ENCODE data around the gene COL6A1.
"Not testable (repeated sequence)": the region's sequence is repeated elsewhere in the genome, so short reads cannot be mapped to it uniquely, and the experiment has no call there.

The COL6A1 gene

DNA sequence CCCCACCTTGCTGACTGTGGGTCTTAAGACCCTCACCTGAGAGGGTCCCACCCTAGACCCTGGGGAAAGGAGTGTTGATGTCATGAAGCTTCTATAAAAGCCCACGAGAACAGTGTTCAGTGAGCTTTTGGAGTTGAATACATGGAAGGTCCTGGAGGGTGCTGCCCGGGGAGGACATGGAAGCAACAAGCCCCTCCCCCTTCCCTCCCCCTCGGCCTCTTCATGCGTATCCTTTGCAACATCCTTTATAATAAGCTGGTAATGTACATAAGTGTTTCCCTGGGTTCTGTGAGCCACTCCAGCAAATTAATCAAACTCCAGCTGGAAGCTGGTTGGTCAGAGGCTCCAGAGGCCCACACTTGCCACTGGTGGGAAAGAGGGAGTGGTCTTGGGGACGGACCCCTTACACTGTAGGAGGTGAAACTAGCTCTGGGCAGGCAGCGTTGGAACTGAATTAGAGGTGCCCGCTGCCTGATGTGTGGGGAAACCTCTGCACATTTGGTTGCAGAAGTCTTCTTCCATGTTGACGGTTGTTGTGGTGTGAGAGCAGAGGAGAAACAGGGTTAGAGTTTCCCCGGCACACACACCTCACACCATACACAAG is 14.7 kb upstream of the COL6A1 start:
- no peak for DNase-seq (ENCODE audit: low read depth in 2 of 2)

- no peak for DNase-seq (ENCODE audit: low read depth in 2 of 2)
Measured at GRCh38 chr21:45969921-45970673, 11.5 kb upstream of the COL6A1 start.

- peak in 1 of 2 experiments; percentile 54 for DNase-seq (ENCODE audit: low read depth in 2 of 2)
Measured at GRCh38 chr21:45970674-45971615, 10.6 kb upstream of the COL6A1 start.

DNA sequence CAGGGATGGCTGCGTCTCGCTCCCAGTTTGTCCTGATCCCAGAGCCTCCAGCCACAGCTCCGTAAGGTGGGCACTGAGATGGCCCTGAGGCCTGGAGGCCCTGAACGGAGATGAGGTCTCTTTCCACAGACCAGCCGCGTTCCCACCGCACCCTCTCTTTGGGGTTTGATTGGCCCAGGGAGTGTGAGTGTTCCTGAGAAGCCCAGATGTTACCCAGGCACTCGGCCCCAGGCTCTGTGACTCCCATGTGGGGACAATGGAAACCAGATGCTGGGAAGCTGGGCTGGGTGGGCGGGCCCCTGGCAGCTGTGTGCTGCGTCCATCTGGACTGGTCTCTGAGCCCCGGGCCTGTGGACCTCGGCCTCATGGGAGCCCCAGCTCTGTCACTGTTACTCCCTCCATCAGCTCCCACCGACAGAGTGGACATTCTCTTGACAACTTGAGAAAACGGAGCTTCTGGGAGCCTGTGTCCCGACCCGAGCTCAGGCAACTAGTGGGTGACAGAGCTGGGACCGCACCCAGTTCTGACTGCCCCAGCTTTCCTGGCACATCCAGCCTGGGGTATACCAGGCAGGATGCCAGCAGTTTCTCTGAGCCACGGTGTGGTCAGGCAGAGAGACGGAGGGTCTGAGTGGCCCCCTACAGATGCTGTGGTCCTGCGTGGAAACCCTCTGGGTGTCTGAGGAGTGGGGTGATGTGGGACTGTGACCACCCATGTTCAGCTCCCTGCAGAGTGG is 9.8 kb upstream of the COL6A1 start:
- no peak for DNase-seq (ENCODE audit: low read depth in 2 of 2)

DNA sequence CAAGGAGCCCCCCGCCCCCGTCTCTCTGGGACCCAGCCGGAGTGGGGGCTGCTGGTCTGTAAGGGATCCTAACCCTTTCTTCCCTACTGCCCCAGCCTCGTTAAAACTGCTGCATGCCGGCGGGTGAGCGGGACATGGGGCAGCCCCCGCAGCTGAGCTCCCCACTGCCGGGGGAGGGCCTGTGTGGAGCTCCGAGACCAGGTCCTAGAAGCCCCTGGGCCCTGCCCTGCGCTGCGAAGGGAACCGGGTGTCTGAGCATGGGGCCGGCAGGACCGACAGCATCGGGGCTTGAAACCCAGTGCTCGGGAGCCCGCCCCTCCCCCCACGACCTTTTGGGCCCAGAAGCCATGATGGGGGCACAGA is 9.2 kb upstream of the COL6A1 start:
- no peak for DNase-seq (ENCODE audit: low read depth in 2 of 2)

DNA sequence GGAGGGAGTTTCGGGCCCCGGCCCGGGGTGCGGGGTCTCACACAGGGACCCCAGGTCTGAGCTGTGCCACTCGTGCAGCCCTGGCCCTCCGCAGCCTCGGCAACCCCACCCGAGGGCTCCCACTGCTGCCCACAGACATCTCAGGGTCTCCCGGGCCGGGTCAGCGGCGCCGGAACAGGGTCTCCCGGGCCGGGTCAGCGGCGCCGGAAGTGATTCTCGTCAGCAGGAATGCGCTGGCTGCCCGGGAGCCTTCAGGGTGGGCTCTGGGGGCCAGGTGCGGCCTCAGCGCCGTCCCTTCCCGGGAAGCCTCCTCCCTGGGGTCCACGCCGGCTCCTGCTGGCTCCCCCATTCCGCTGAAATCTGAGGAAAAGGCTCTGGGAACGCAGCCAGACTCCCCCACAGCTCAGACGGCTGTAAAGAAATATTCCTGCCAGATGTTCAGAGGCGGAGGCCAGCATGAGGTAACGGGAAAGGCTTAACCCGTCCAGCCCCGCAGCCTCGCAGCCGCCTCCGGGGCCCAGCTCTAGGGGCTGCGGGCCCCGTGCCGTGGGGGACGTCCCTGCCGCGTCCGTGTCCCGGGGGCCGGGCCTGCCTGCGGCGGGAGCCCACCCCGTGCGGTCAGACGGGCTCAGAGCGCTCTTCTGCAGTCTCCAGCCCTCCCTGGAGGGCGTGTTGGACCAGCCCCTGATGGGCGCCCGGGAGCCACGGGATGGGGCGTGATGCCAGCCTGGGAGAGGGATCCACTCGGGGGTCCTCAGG is 8.7 kb upstream of the COL6A1 start:
- no peak for DNase-seq (ENCODE audit: low read depth in 2 of 2)

DNA sequence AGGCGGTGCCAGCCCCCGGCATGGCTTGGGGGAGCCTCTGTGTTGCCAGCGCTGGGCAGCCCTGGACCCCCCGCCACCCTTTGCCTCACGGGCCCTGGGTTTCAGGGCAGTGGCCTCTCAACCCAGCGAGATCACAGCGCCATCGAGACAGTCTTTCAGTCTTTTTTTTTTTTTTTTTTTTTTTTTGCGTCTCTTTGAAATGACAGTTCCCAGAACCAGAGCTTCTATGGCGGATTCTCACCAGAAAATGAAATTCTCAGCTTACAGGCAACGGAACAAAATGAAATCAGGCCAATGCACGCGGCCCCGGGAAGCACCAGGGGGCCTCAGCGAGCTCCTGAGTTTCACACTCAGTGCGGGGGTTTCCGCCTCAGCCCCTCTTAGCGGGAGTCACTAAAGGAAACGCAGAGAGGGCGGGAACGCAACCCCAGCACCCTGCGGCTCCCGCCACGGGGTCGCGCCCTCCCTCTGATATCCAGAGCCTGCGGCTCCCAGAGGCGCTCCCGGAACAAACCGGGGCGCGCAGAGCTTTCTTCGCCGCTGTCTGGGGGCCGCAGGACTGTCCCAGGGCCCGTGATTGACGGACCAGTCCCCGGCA is 8.0 kb upstream of the COL6A1 start:
- peak; percentile 60 to 74 for DNase-seq (ENCODE audit: low read depth in 2 of 2)

- DNase-seq (ENCODE audit: low read depth in 2 of 2), result no peak
Measured at GRCh38 chr21:45974073-45975019, 7.2 kb upstream of the COL6A1 start.

GRCh38 chr21:45975020-45975666 is 6.4 kb upstream of the COL6A1 start:
- DNase-seq (ENCODE audit: low read depth in 2 of 2), result no peak

- not testable (repeated sequence) for DNase-seq (ENCODE audit: low read depth in 2 of 2)
Measured at GRCh38 chr21:45975667-45976409, 5.7 kb upstream of the COL6A1 start.

GRCh38 chr21:45976701-45977311 is 4.8 kb upstream of the COL6A1 start:
- DNase-seq (ENCODE audit: low read depth in 2 of 2), result no peak

DNA sequence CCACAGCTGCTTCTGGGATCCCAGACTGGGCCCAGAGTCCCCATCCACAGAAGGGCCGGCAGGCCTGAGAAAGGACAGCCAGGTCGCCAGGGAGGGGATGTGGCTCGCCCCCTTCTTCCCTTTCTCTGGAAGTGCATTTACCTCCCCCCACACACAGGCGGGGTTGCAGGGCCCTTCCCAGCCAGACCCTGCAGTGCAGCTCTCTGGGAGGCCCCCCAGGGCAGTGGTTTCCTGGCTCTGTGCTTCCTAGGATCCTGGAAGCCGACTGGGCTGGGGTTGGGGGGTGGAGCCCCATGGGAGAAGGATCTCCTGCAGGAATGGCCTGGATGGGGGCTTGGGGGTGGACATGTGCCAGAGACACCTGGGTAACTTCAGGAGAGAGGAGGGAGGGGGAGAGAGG is 4.2 kb upstream of the COL6A1 start:
- DNase-seq (ENCODE audit: low read depth in 2 of 2), result no peak

GRCh38 chr21:45979141-45979631 is 2.4 kb upstream of the COL6A1 start:
- DNase-seq (ENCODE audit: low read depth in 2 of 2), result no peak

DNA sequence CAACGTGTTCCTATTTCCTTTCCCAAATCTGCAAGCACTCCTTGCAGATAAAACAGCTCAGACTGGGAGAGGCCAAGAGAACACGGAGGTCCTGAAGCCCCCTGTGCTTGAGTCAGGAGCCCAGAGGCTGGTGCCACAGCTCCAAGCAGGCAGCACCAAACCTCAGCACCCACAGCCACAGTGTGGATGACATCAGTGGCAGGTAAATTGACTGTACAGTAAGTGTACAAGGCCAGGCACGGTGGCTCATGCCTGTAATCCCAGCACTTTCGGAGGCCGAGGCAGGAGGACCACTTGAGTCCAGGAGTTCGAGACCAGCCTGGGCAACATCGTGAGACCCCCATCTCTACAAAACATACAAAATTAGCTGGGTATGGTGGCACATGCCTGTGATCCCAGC is 1.9 kb upstream of the COL6A1 start:
- no peak for DNase-seq (ENCODE audit: low read depth in 2 of 2)

GRCh38 chr21:45980271-45980670 is 1.3 kb upstream of the COL6A1 start:
- DNase-seq (ENCODE audit: low read depth in 2 of 2), result no peak

GRCh38 chr21:45980697-45981096 is 873 bp upstream of the COL6A1 start:
- no peak for DNase-seq (ENCODE audit: low read depth in 2 of 2)

DNA sequence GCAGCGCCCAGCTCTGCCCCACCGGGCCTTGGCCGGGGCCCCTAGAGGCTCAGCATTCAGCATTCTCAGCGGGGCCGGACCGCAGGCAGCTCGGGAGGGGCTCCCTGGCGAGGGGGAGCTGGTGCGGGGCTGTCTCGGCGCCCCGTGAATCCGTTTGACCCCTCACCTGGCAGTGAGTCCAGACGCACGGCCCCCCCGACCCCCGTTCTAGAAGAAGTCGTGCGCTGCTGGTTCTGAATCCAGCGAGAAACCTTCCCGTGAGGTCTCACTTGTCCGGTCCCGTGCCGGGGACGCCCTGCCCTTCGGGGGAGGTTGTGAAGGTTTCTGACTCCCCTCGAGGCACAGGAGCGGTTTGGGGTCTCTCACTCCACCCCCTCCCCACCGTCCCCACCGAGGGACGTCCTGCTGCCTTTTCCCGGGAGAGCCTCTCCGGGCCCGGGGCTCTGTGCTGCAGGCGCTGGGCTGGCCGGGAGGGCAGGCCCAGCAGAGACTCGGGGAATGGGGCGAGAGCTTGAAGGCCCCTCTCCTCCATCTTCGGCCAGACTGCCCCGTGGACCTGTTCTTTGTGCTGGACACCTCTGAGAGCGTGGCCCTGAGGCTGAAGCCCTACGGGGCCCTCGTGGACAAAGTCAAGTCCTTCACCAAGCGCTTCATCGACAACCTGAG is 655 bp downstream of the COL6A1 start:
- DNase-seq (ENCODE audit: low read depth in 2 of 2), result no peak

Data from stimulated activated CD4-positive, alpha-beta T cell treated with anti-CD3 and anti-CD28 coated beads, Interleukin-12 subunit alpha, Interleukin-12 subunit beta, amount 100 ng/mL, for 24 hours (primary cell).